ENCODE measurements around the gene ANKRD35.

ANKRD35 gene

GRCh38 chr1:145895471-145895870 lies 9.8 kb upstream of the ANKRD35 start:
- no peak for DNase-seq (ENCODE audit: low spot score)

- no peak for DNase-seq (ENCODE audit: low spot score)
Observed at GRCh38 chr1:145893306-145894055, 7.8 kb upstream of the ANKRD35 start.

- DNase-seq (ENCODE audit: low spot score): no peak
Observed at GRCh38 chr1:145892486-145893087, 6.9 kb upstream of the ANKRD35 start.

- DNase-seq (ENCODE audit: low spot score): peak; percentile 50
Observed at GRCh38 chr1:145891587-145892485, 6.2 kb upstream of the ANKRD35 start.

GRCh38 chr1:145891143-145891542 lies 5.5 kb upstream of the ANKRD35 start:
- DNase-seq (ENCODE audit: low spot score): no peak

- no peak for DNase-seq (ENCODE audit: low spot score)
Observed at GRCh38 chr1:145889722-145890121, 4.1 kb upstream of the ANKRD35 start.

- no peak for DNase-seq (ENCODE audit: low spot score)
Observed at GRCh38 chr1:145887631-145888030, 2.0 kb upstream of the ANKRD35 start.

- no peak for DNase-seq (ENCODE audit: low spot score)
Observed at GRCh38 chr1:145886816-145887215, 1.1 kb upstream of the ANKRD35 start.

GRCh38 chr1:145886390-145886789 lies 724 bp upstream of the ANKRD35 start:
- no peak for DNase-seq (ENCODE audit: low spot score)

GRCh38 chr1:145884675-145885074 lies 991 bp downstream of the ANKRD35 start:
- no peak for DNase-seq (ENCODE audit: low spot score)

GRCh38 chr1:145879775-145880174 lies 5.9 kb downstream of the ANKRD35 start:
- DNase-seq (ENCODE audit: low spot score): no peak

GRCh38 chr1:145878724-145879123 lies 6.9 kb downstream of the ANKRD35 start:
- DNase-seq (ENCODE audit: low spot score): no peak

- no peak for DNase-seq (ENCODE audit: low spot score)
Observed at GRCh38 chr1:145877923-145878486, 7.7 kb downstream of the ANKRD35 start.

- no peak for DNase-seq (ENCODE audit: low spot score)
Observed at GRCh38 chr1:145874646-145875045, 11.0 kb downstream of the ANKRD35 start.

GRCh38 chr1:145871994-145872924 lies 13.4 kb downstream of the ANKRD35 start:
- DNase-seq (ENCODE audit: low spot score): peak; percentile 19

- no peak for DNase-seq (ENCODE audit: low spot score)
Observed at GRCh38 chr1:145868232-145868631, 17.4 kb downstream of the ANKRD35 start.

- DNase-seq (ENCODE audit: low spot score): no peak
Observed at GRCh38 chr1:145863282-145864018, 22.2 kb downstream of the ANKRD35 start.

- peak; percentile 68 for DNase-seq (ENCODE audit: low spot score)
Observed at GRCh38 chr1:145859491-145860023, 26.1 kb downstream of the ANKRD35 start.

GRCh38 chr1:145858901-145859490 lies 26.7 kb downstream of the ANKRD35 start, which contains the start of gene PIAS3:
Gene PIAS3, minus strand, starts transcription at chr1:145859081. Its CDS starts 91 bp downstream, at chr1:145858990.
- DNase-seq (ENCODE audit: low spot score): peak; percentile 82
